Liver (tissue), 9 donors: ENCODE data around the gene BPGM. TPM values are rescaled to one million over a fixed set of nuclear protein-coding genes. Genes with fewer than 3 reads are reported as not detected.

Experiments
- DNase-seq: peaks from one replicate; pipeline ENCODE4 v3.0.0-alpha.2; 2017; ENCODE audit warnings: low spot score
- H3K27ac ChIP-seq, 2 donors: one replicate each; pipeline ENCODE4 v1.7.0; 2013; ENCODE audit warnings: inconsistent platforms in 2 of 2, low read length in 2 of 2, control low read depth in 1 of 2, low read depth in 1 of 2, mild to moderate bottlenecking in 1 of 2
- H3K27me3 ChIP-seq, 4 donors: one replicate each; pipeline versions ENCODE4 v1.6.1 to v1.7.0; 2013; ENCODE audit warnings: low read length in 3 of 4, inconsistent platforms in 1 of 4, mild to moderate bottlenecking in 1 of 4, moderate library complexity in 1 of 4; ENCODE audit not compliant: control insufficient read depth in 4 of 4, insufficient read depth in 4 of 4
- H3K36me3 ChIP-seq, 4 donors: one replicate each; pipeline versions ENCODE4 v1.6.1 to v1.7.0; 2013; ENCODE audit warnings: low read length in 3 of 4, mild to moderate bottlenecking in 3 of 4, low read depth in 1 of 4, moderate library complexity in 1 of 4; ENCODE audit not compliant: control insufficient read depth in 4 of 4, insufficient read depth in 3 of 4
- H3K4me1 ChIP-seq, 4 donors: one replicate each; pipeline versions ENCODE4 v1.6.1 to v1.7.0; 2013; ENCODE audit warnings: low read length in 3 of 4, mild to moderate bottlenecking in 3 of 4, moderate library complexity in 1 of 4; ENCODE audit not compliant: control insufficient read depth in 4 of 4, insufficient read depth in 4 of 4
- H3K4me3 ChIP-seq, 3 donors: one replicate each; pipeline versions ENCODE4 v1.6.1 to v1.7.0; 2013; ENCODE audit warnings: low read length in 3 of 3, control low read depth in 1 of 3, low read depth in 1 of 3, mild to moderate bottlenecking in 1 of 3
- H3K9ac ChIP-seq, 2 donors: one replicate each; pipeline ENCODE4 v1.7.0; 2013; ENCODE audit warnings: low read length in 2 of 2, mild to moderate bottlenecking in 2 of 2, moderate library complexity in 2 of 2, control low read depth in 1 of 2, low read depth in 1 of 2
- H3K9me3 ChIP-seq, 4 donors: one replicate each; pipeline versions ENCODE4 v1.6.1 to v1.7.0; 2013; ENCODE audit warnings: low read length in 3 of 4; ENCODE audit not compliant: control insufficient read depth in 4 of 4
- ATF3 ChIP-seq: IDR thresholded peaks from 2 replicates; pipeline ENCODE4 v1.6.1; 2016; ENCODE audit warnings: antibody characterized with exemption
- CTCF ChIP-seq: fragments of 150-350 bp; IDR thresholded peaks from 2 replicates; pipeline ENCODE4 v1.5.1; 2017; ENCODE audit warnings: improper control_type of control experiment, low read depth, low read length; ENCODE audit not compliant: missing input control
- EGR1 ChIP-seq, 2 donors: IDR thresholded peaks; 2 replicates each; pipeline ENCODE4 v1.6.1; 2016 to 2018; ENCODE audit warnings: antibody characterized with exemption in 2 of 2, low read depth in 2 of 2
- FOXA1 ChIP-seq: IDR thresholded peaks from 2 replicates; pipeline ENCODE4 v1.6.1; 2016; ENCODE audit warnings: antibody characterized with exemption
- FOXA2 ChIP-seq: IDR thresholded peaks from 2 replicates; pipeline ENCODE4 v1.6.1; 2016; ENCODE audit warnings: antibody characterized with exemption
- GABPA ChIP-seq, 2 donors: IDR thresholded peaks in 1 of 2; conservative IDR thresholded peaks in 1 of 2; 2 replicates each; pipeline ENCODE4 v1.6.1; 2016; ENCODE audit warnings: antibody characterized with exemption in 2 of 2, mild to moderate bottlenecking in 1 of 2, moderate library complexity in 1 of 2
- HNF4A ChIP-seq, 2 donors: conservative IDR thresholded peaks; 2 replicates each; pipeline ENCODE4 v1.6.1; 2016; ENCODE audit warnings: antibody characterized with exemption in 2 of 2, mild to moderate bottlenecking in 2 of 2
- HNF4G ChIP-seq: IDR thresholded peaks from 2 replicates; pipeline ENCODE4 v1.6.1; 2016; ENCODE audit warnings: antibody characterized with exemption
- JUND ChIP-seq, 2 donors: IDR thresholded peaks; 2 replicates each; pipeline ENCODE4 v1.6.1; 2016; ENCODE audit warnings: antibody characterized with exemption in 2 of 2
- MAX ChIP-seq: IDR thresholded peaks from 2 replicates; pipeline ENCODE4 v1.6.1; 2016; ENCODE audit warnings: antibody characterized with exemption
- NR2F2 ChIP-seq: IDR thresholded peaks from 2 replicates; pipeline ENCODE4 v1.6.1; 2016; ENCODE audit warnings: antibody characterized with exemption
- RAD21 ChIP-seq, 2 donors: IDR thresholded peaks; 2 replicates each; pipeline ENCODE4 v1.6.1; 2016; ENCODE audit warnings: antibody characterized with exemption in 2 of 2, mild to moderate bottlenecking in 2 of 2
- REST ChIP-seq: IDR thresholded peaks from 2 replicates; pipeline ENCODE4 v1.6.1; 2016; ENCODE audit warnings: antibody characterized with exemption, mild to moderate bottlenecking
- RXRA ChIP-seq, 2 donors: IDR thresholded peaks; 2 replicates each; pipeline ENCODE4 v1.6.1; 2017 to 2018; ENCODE audit warnings: antibody characterized with exemption in 2 of 2, mild to moderate bottlenecking in 1 of 2
- SP1 ChIP-seq: IDR thresholded peaks from 2 replicates; pipeline ENCODE4 v1.6.1; 2018; ENCODE audit warnings: antibody characterized with exemption, mild to moderate bottlenecking
- TAF1 ChIP-seq: conservative IDR thresholded peaks from 2 replicates; pipeline ENCODE4 v1.6.1; 2016; ENCODE audit warnings: antibody characterized with exemption, mild to moderate bottlenecking
- YY1 ChIP-seq: IDR thresholded peaks from 2 replicates; pipeline ENCODE4 v1.6.1; 2016; ENCODE audit warnings: antibody characterized with exemption, mild to moderate bottlenecking
- ZBTB33 ChIP-seq: IDR thresholded peaks from 2 replicates; pipeline ENCODE4 v1.6.1; 2016; ENCODE audit warnings: antibody characterized with exemption
- WGBS: extraction: QIAGEN DNeasy Blood & Tissue Kit; methylation state at CpG from one replicate; pipeline ENCODE4 v1.1.7; 2013; 5-methylcytosine and 5-hydroxymethylcytosine counted together
- polyA plus RNA-seq, 2 donors: library from polyadenylated mRNA; stranded (reverse) in 1 of 2; unstranded in 1 of 2; fragments of 200-250 nt in 1 of 2; fragments of >200 nt in 1 of 2; fragmentation: Nextera tagmentation in 1 of 2; extraction: Ambion mirVana in 1 of 2; gene quantifications; one replicate each; pipeline versions ENCODE4 v1.2.1 to v1.2.3, GENCODE V29; 2013 to 2015
- total RNA-seq, 2 donors: library from RNA; depleted of rRNA; stranded (reverse); fragments of >200 nt; gene quantifications; one replicate each; pipeline ENCODE4 v1.2.3, GENCODE V29; 2014
- donor health status: healthy.
- donor health status: healthy.
- donor health status: healthy.
- donor health status: healthy.
- donor health status: healthy.

BPGM gene
- total and polyA plus RNA-seq, 4 donors = 6.1 to 250 (median 7.6) TPM

GRCh38 chr7:134722786-134723322 is 76.2 kb downstream of the BPGM start:
- Histone ChIP-seq H3K36me3 (no peaks in the 10 kb centered on the region), H3K9ac (no peak overlapping the region), H3K27me3 (no peaks in the 10 kb centered on the region), H3K4me1 (no peaks in the 10 kb centered on the region), H3K4me3 (no peak overlapping the region), H3K27ac (no peak overlapping the region), H3K9me3 (no peaks in the 10 kb centered on the region)
- TF ChIP-seq NR2F2 = no peak
- TF ChIP-seq HNF4G = no peak
- TF ChIP-seq FOXA2 = no peak
- no peak for TF ChIP-seq SP1
- TF ChIP-seq GABPA (IDR thresholded peaks at IDR 0.05 in 1 of 2, conservative IDR thresholded peaks at IDR 0.05 in 1 of 2) = no peak
- no peak for TF ChIP-seq REST
- TF ChIP-seq RAD21 (IDR thresholded peaks at IDR 0.05) = no peak
- TF ChIP-seq EGR1 (IDR thresholded peaks at IDR 0.05; ENCODE audit: low read depth in 2 of 2) = no peak
- 67% methylated on average over 4 of the region's 4 CpGs for WGBS
- DNase-seq = no peak

GRCh38 chr7:134723892-134724291 is 77.2 kb downstream of the BPGM start:
- TF ChIP-seq GABPA (IDR thresholded peaks at IDR 0.05 in 1 of 2, conservative IDR thresholded peaks at IDR 0.05 in 1 of 2) (no peak), EGR1 (IDR thresholded peaks at IDR 0.05; ENCODE audit: low read depth in 2 of 2) (no peak), MAX (no peak), JUND (IDR thresholded peaks at IDR 0.05) (no peak), HNF4G (no peak), ATF3 (no peak), NR2F2 (no peak), FOXA2 (no peak), REST (no peak), FOXA1 (no peak), YY1 (no peak), ZBTB33 (no peak), RAD21 (IDR thresholded peaks at IDR 0.05) (no peak), TAF1 (no peak), RXRA (IDR thresholded peaks at IDR 0.05) (no peak), HNF4A (conservative IDR thresholded peaks at IDR 0.05) (no peak), CTCF (no peak)
- H3K27ac ChIP-seq = peak overlapping the region in 1 of 2 donors; percentile 18

More at GRCh38 chr7:134723892-134724291, 77.2 kb downstream of the BPGM start:
- Histone ChIP-seq H3K27me3 (no peaks in the 10 kb centered on the region), H3K9ac (no peak overlapping the region), H3K4me1 (no peaks in the 10 kb centered on the region), H3K4me3 (no peak overlapping the region), H3K36me3 (no peaks in the 10 kb centered on the region), H3K9me3 (no peaks in the 10 kb centered on the region)
- no peak for DNase-seq
- WGBS = 86% methylated on average over 5 of the region's 5 CpGs
